NCI-H460 (cell line): ENCODE results near the gene CNMD. TPM values are rescaled to one million over a fixed set of nuclear protein-coding genes. Genes with fewer than 3 reads are reported as not detected.
"Not testable (repeated sequence)": the region's sequence is repeated elsewhere in the genome, so short reads cannot be mapped to it uniquely, and the experiment has no call there.

Experiments used
- DNase-seq: peaks from one replicate; pipeline ENCODE4 v3.0.0-alpha.2; 2016; ENCODE audit warnings: low read depth; ENCODE audit errors: extremely low read depth
- total RNA-seq: library from RNA; depleted of rRNA; stranded (reverse); fragments of >200 nt; shearing (Covaris generic); gene quantifications from 2 replicates; pipeline ENCODE4 v1.2.3, GENCODE V29; 2014; rRNA removed

Gene CNMD
- total RNA-seq, 1 experiment from 2014 or later = not detected

DNA sequence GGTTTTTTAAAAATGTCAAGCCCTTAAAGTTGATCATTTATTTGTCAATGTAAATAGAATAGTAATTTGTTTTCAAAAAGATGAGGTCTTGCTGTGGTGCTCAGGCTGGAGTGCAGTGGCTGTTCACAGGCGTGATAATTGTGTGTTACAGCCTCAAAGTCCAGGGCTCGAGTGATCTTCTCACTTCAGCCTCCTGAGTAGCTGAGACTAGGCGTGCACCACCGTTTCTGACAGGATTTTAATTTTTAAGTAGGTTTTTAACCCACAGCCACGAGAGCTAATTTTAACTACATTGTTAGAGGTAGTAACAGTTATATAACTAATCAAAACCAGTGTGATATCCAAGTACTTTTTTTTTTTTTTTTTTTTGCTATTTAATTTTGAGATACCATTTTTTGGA lies 43.1 kb downstream of the CNMD start:
- no peak for DNase-seq

DNA sequence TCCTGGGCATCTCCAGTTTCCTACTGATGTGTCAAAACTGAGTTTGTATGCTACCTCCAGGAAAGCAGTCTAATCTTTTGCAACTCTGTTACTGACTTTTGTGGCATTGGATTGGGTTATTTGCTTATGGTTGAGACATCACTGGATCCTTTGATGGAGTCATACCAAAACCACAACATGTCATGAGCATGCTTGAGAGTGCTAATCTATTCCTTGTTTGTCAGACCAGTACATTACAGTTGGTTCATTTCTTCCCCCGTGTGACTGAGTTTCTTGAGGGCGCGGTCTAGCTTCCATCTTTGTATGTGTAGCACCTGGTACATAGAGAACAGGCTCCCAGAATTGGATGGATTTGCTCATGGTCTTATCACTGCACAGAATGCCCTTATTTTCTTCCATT lies 43.8 kb downstream of the CNMD start:
- DNase-seq = no peak

DNA sequence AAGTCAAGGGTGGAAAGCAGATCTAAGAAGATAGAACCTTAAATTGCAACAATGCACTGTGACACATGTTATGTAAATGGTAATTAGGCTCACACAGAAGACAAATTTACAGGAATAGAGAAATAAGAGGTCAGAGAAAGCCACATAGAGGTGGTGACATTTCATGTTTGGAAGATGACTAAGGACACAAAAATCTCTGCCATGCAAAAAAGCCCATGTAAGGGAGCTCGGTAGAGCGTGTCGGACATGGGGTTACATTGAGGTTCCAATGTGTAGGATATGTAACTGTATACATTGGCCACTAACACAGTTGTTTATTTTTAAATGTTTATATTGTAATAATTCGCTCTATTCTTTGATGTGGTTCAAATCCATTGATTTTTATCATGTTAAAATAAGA lies 53.2 kb downstream of the CNMD start:
- DNase-seq = no peak

DNA sequence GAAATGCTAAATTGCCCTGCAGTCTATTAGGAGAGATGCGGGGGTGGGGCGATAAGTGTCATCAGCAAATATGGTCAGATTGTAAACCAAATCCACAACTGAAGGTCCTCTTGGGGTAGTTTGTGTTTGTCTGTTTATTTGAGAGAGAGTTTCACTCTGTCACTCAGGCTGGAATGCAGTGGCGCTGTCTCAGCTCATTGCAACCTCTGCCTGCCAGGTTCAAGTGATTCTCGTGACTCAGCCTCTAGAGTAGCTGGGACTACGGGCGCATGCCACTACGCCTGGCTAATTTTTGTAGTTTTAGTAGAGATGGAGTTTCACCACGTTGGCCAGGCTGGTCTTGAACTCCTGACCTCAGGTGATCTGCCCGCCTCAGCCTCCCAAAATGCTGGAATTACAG lies 53.8 kb downstream of the CNMD start:
- DNase-seq = not testable (repeated sequence)

DNA sequence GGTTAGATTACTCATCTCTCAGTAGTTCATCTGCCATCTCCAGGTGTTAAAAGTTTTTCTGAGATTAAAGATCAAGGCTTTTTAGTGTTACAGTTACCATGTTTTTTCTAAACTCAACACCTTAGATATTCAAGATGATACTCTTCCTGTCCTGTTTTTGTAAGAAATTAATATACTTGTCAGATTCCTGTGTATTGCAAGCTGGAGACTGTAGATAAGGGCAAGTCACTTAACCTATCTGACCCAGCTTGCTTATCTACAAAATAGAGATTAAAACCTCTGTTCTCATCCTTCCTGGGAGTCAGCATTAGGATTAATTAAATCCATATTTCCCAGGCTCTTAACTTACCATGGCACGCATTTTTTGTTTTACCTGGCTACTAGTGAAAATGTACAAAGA lies 61.8 kb downstream of the CNMD start:
- no peak for DNase-seq

DNA sequence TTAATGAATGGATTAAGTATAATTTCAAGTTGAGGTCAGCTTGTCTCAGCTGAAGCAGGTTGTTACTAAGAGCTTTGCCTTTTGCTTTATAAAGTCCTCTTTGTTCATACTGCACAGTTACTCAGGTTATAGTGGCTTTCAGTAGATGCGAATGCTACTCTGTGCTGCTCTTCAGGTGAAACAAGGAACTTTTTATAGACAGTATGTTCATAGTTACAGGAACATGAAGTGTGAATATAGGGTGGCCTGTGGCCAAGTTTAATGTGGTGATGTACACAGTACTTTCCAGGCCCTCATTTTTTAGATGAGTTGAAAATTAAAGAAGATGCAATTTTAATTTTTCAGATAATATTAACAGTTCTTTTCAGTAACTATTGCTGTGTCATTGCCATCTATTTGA lies 66.2 kb downstream of the CNMD start:
- DNase-seq = no peak

DNA sequence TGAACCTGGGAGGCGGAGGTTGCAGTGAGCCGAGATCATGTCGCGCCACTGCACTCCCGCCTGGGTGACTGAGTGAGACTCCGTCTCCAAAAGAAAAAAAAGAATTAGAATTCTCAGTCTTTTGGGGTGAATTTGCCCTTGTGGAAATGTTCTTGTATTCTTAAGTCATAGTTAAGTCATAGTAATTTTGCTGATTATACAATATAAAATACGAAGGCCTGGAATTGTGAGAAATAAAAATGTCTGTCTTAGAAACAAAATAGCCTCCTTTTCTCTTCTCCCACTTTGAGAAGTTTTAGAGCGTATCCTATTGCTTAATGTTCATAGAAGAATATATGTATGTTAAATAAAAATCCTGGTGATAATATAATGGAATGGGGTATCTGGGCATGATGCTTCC lies 68.9 kb downstream of the CNMD start:
- DNase-seq = no peak

DNA sequence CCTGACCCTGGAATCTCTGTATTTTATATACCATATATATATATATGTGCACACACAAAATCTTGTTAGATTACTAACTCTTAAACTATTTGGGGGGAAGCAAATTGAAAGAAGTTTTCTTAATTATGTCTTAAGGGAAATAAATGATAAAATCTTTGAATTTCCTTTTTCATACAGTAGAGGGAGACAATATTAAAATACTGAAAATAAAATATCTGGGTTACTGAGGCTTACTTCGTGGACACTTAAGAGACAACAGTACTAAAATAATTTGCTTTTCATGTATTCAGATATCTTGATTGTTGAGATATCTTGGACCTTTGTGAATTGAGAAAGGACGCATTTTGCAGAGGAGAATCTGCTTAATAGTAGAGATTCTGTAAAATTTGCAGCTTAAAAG lies 69.9 kb downstream of the CNMD start:
- DNase-seq = no peak

DNA sequence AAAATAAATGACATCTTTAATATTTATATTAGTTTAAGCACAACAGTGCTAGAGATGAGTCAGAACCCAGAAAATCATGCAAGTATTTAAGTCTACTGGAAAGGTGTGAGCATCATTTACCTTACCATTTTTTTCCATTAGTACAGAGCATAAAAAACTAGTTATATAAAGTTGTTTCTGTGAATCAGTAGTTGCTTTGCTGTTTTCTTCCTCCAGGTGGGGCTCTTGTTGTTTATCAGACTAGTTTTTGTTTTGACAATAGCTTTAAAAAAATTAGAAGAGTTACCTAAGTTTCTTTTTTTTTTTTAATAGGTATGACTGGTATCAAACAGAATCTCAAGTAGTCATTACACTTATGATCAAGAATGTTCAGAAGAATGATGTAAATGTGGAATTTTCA lies 74.3 kb downstream of the CNMD start:
- peak; percentile 28 for DNase-seq

DNA sequence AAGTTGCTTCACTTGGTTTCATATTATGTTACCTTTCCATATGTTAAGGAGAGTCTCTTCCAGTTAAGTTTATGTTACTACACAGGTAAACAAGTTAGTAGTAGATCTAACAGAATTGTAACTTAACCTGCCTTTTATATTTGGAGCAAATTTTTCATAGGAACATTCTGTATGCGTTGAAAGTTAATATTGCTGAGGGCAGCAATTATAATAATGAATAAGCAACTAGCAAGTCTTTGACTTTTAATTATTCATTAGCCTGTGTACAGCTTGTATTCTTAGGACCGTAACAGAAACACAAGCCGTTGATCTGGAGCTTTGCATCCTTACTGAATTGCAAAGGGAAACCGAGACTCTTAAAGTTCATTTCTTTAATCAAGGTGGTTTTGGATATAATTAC lies 75.3 kb downstream of the CNMD start:
- no peak for DNase-seq

DNA sequence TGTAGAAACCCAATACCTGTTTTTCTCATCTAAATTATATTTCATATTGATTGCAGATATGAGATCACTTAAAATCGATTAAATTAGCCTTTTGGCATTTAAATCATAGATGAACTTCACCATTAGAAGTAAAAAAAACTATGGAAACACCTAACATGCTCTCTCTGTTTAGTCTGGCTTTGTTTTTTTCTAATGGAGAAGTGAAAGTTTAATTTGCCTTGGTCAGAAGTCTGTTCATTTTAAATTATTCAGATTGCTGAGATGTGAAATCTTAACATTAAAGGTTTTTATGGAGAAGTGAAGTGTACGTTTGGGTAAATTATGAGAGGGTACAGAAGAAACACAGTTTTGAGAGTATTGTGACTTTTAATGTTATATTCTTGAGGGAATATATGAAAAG lies 80.3 kb downstream of the CNMD start:
- no peak for DNase-seq

Other genes with a start within 250 kb of the CNMD start
- gene HNRNPA1L2, start 97.4 kb downstream of the CNMD start, total RNA-seq = 2.9 and 4.5 TPM in 2 replicates
- gene SUGT1, start 87.0 kb downstream of the CNMD start, total RNA-seq = 49.2 and 52.3 TPM in 2 replicates
- gene PCDH8, start 108.8 kb upstream of the CNMD start, total RNA-seq = not detected in 2 replicates